Thyroid gland (tissue), 4 donors: ENCODE data around the gene NALF2.

Experiments used
- POLR2A ChIP-seq, 2 donors: fragments of 450-650 bp; IDR thresholded peaks; one replicate each; pipeline ENCODE4 v1.6.1; 2017; ENCODE audit warnings: antibody characterized with exemption in 2 of 2, mild to moderate bottlenecking in 2 of 2, moderate library complexity in 1 of 2
- TF ChIP-seq, protein P1 (sequence below), 6 experiments: fragments of 200-600 bp in 3 of 6; fragments of 450-650 bp in 3 of 6; sonication (generic) in 3 of 6; IDR thresholded peaks; one replicate each; pipeline ENCODE4 v1.5.1; 2016 to 2019; ENCODE audit warnings: antibody characterized with exemption in 6 of 6, mild to moderate bottlenecking in 2 of 6, inconsistent platforms in 1 of 6, moderate library complexity in 1 of 6

DNA sequence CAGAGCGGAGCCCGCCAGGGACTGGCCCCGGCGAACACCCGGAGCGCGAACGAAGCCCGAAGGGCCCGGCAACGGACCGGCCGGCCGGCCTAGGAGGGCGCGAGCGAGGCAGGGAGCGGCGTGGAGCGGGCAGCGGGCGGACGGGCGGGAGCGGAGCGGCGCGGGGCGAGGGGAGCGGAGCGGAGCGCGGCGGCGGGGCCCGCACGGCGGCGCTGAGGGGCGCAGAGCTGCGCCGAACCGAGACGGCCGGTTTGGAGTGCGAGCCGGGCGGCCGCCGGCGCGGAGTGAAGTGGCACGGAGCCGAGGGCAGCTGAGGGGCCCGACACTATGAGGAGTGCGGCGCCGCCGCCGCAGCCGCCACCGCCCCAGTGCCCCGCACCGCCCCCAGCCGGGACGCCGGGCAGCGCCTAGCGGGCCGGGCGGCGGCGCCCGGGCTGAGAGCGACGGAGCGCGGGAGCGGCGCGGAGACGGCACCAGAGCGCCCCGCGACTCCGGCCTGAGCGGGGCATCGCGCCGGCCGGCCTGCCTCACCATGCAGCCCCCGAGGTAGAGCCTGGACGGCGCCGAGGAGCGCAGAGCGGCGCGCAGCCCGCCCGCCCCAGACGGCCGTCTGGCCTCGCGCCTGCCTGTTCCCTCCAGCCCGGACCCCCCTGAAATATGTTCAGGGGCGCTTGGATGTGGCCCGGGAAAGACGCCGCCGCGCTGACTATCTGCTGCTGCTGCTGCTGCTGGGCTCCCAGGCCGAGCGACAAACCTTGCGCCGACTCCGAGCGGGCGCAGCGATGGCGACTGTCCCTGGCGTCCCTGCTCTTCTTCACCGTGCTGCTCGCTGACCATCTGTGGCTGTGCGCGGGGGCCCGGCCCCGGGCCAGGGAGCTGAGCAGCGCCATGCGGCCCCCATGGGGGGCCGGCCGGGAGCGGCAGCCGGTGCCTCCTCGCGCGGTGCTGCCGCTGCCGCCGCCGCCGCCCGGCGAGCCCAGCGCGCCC lies 793 bp downstream of the NALF2 start:
- TF ChIP-seq, protein P1, sequence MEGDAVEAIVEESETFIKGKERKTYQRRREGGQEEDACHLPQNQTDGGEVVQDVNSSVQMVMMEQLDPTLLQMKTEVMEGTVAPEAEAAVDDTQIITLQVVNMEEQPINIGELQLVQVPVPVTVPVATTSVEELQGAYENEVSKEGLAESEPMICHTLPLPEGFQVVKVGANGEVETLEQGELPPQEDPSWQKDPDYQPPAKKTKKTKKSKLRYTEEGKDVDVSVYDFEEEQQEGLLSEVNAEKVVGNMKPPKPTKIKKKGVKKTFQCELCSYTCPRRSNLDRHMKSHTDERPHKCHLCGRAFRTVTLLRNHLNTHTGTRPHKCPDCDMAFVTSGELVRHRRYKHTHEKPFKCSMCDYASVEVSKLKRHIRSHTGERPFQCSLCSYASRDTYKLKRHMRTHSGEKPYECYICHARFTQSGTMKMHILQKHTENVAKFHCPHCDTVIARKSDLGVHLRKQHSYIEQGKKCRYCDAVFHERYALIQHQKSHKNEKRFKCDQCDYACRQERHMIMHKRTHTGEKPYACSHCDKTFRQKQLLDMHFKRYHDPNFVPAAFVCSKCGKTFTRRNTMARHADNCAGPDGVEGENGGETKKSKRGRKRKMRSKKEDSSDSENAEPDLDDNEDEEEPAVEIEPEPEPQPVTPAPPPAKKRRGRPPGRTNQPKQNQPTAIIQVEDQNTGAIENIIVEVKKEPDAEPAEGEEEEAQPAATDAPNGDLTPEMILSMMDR (IDR thresholded peaks at IDR 0.05): no peak
- TF ChIP-seq POLR2A (IDR thresholded peaks at IDR 0.05): no peak
